Measurements from ENCODE around the gene GPC2. TPM values are rescaled to one million over a fixed set of nuclear protein-coding genes. Genes with fewer than 3 reads are reported as not detected.
"Not testable (repeated sequence)": the region's sequence is repeated elsewhere in the genome, so short reads cannot be mapped to it uniquely, and the experiment has no call there.

GPC2 gene
- total RNA-seq, 1 experiment from 2014 or later, result 23.3 TPM

DNA sequence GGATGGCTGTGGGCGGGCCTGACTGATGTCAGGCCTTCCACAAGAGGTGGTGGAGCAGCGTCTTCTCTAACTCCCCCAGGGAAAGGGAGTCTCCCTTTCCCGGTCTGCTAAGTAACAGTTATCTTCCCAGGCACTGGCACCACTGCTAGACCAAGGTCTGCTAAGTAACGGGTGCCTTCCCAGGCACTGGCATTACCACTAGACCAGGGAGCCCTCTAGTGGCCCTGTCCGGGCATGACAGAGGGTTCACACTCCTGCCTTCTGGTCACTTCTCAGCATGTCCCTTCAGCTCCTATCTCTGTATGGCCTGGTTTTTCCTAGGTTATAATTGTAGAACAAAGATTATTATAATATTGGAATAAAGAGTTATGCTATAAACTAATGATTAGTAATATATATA, 40.8 kb upstream of the GPC2 start:
- H3K36me3 ChIP-seq (ENCODE audit: insufficient read depth, low read length, poor library complexity, severe bottlenecking); BruUV-seq (replicated peaks); H3K27me3 ChIP-seq (replicated peaks; ENCODE audit: insufficient read depth, low read depth, low read length, poor library complexity); H3K4me3 ChIP-seq (ENCODE audit: low read depth, low read length, poor library complexity, severe bottlenecking); H3K27ac ChIP-seq (ENCODE audit: low read depth, low read length, poor library complexity, severe bottlenecking); DNase-seq (ENCODE audit: low spot score); POLR2A ChIA-PET (ENCODE audit: low non-redundant PET); H3K4me1 ChIP-seq (ENCODE audit: insufficient read depth, low read length, poor library complexity, severe bottlenecking); H3K9me3 ChIP-seq (ENCODE audit: low read depth, low read length, poor library complexity, severe bottlenecking): not testable (repeated sequence)
- TF ChIP-seq, protein P1, sequence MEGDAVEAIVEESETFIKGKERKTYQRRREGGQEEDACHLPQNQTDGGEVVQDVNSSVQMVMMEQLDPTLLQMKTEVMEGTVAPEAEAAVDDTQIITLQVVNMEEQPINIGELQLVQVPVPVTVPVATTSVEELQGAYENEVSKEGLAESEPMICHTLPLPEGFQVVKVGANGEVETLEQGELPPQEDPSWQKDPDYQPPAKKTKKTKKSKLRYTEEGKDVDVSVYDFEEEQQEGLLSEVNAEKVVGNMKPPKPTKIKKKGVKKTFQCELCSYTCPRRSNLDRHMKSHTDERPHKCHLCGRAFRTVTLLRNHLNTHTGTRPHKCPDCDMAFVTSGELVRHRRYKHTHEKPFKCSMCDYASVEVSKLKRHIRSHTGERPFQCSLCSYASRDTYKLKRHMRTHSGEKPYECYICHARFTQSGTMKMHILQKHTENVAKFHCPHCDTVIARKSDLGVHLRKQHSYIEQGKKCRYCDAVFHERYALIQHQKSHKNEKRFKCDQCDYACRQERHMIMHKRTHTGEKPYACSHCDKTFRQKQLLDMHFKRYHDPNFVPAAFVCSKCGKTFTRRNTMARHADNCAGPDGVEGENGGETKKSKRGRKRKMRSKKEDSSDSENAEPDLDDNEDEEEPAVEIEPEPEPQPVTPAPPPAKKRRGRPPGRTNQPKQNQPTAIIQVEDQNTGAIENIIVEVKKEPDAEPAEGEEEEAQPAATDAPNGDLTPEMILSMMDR (conservative IDR thresholded peaks at IDR 0.05; ENCODE audit: low read depth, low read length), result peak; percentile 33; the same call in 1 of the 2 replicates
- intact Hi-C loops (cut with micrococcal nuclease; ENCODE audit: unreplicated experiment), result loop anchor here (2.0 to 5.0 kb wide), 2 partner anchors 85 to 226 kb away; no protein-coding TSS in a partner anchor
- CTCF ChIA-PET, result interaction anchor here (0.6 to 1.1 kb wide), 2 partner anchors 96 to 128 kb away, joined by 3 to 5 read pairs; no protein-coding TSS in a partner anchor

DNA sequence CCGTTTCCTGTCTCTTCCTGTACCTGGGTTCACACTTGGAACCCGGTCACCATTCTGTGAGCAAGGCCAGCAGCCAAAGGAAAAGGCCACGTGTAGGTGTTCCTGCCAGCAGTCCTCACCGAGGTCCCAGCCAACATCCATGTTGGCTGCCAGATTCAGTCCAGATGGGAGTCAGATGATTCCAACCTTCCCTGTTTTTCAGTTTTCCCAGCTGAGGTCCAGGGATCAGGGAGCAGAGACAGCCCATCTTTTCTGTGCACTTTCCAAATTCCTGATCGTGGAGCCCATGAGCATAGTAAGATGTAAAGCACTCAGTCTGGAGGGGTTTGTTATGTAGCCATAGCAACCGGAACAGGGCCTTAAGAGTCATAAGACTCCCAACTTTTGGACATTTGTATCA, 38.7 kb upstream of the GPC2 start:
- no peaks in the 10 kb centered on the region for H3K36me3 ChIP-seq (ENCODE audit: insufficient read depth, low read length, poor library complexity, severe bottlenecking)
- no peak overlapping the region for H3K27ac ChIP-seq (ENCODE audit: low read depth, low read length, poor library complexity, severe bottlenecking)
- intact Hi-C loops (cut with micrococcal nuclease; ENCODE audit: unreplicated experiment), result loop anchor here (2.0 to 5.0 kb wide), 2 partner anchors 83 to 224 kb away; no protein-coding TSS in a partner anchor
- DNase-seq (ENCODE audit: low spot score), result no peak
- BruUV-seq (replicated peaks), result no TSS peak
- no peak for TF ChIP-seq EZH2 (IDR thresholded peaks at IDR 0.05; ENCODE audit: borderline replicate concordance, low read depth, low read length, poor library complexity, severe bottlenecking)
- TF ChIP-seq, protein P1 (conservative IDR thresholded peaks at IDR 0.05; ENCODE audit: low read depth, low read length), result no peak
- POLR2A ChIA-PET (ENCODE audit: low non-redundant PET), result no interaction called here
- CTCF ChIA-PET, result no interaction called here
- no peaks in the 10 kb centered on the region for H3K27me3 ChIP-seq (replicated peaks; ENCODE audit: insufficient read depth, low read depth, low read length, poor library complexity)
- H3K9me3 ChIP-seq (ENCODE audit: low read depth, low read length, poor library complexity, severe bottlenecking), result no peaks in the 10 kb centered on the region
- H3K4me1 ChIP-seq (ENCODE audit: insufficient read depth, low read length, poor library complexity, severe bottlenecking), result no peaks in the 10 kb centered on the region
- H3K4me3 ChIP-seq (ENCODE audit: low read depth, low read length, poor library complexity, severe bottlenecking), result no peak overlapping the region

DNA sequence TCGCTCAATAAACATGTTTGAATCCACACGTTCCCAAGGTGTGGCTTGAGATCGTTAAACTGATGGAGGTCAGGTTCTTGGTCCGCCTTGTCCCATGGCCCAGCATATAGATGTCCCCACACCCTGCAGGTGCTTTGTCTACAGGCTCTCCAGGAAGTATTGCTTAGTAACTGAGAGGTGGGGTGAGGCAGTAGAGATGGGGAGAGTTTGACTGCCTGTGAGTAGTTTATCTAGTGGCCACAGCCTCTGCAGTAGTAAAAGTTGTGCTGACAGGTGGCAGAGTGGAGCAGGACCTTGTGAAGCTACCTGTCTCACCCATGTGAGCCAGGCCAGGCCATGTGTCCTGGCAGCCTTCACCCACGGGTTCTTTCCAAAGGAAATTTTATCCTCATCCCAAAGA, 37.2 kb upstream of the GPC2 start:
- BruUV-seq (replicated peaks); intact Hi-C loops (cut with micrococcal nuclease; ENCODE audit: unreplicated experiment); CTCF ChIA-PET: not testable (repeated sequence)

DNA sequence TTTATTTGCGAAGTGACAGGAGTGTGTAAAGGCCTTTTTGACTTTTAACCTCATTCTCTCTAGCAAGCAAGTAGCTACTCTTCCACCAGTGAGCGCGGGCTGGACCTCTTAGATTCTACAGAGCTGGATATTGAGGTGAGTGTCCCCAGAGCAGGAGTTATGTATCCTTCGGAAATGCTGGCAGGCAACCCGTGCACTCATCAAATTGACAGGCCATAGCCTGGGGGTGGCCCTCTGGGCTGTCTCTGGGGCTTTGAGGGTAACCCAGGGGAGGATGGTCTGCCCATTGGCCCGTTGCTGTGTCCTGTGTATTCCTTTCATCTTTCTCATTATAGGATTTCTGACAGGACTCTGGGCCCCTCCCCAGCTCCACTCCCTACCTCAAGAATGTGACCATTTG, 36.5 kb upstream of the GPC2 start:
- TF ChIP-seq, protein P1 (conservative IDR thresholded peaks at IDR 0.05; ENCODE audit: low read depth, low read length), result no peak
- no peak for TF ChIP-seq EZH2 (IDR thresholded peaks at IDR 0.05; ENCODE audit: borderline replicate concordance, low read depth, low read length, poor library complexity, severe bottlenecking)
- Histone ChIP-seq H3K4me1 (ENCODE audit: insufficient read depth, low read length, poor library complexity, severe bottlenecking) (no peaks in the 10 kb centered on the region), H3K9me3 (ENCODE audit: low read depth, low read length, poor library complexity, severe bottlenecking) (no peaks in the 10 kb centered on the region), H3K27ac (ENCODE audit: low read depth, low read length, poor library complexity, severe bottlenecking) (no peak overlapping the region), H3K4me3 (ENCODE audit: low read depth, low read length, poor library complexity, severe bottlenecking) (no peak overlapping the region), H3K27me3 (replicated peaks; ENCODE audit: insufficient read depth, low read depth, low read length, poor library complexity) (no peaks in the 10 kb centered on the region), H3K36me3 (ENCODE audit: insufficient read depth, low read length, poor library complexity, severe bottlenecking) (no peaks in the 10 kb centered on the region)
- POLR2A ChIA-PET (ENCODE audit: low non-redundant PET), result no interaction called here
- intact Hi-C loops (cut with micrococcal nuclease; ENCODE audit: unreplicated experiment), result no loop called here
- CTCF ChIA-PET, result no interaction called here
- BruUV-seq (replicated peaks), result no TSS peak
- DNase-seq (ENCODE audit: low spot score), result no peak

More for the DNA sequence above, 37.2 kb upstream of the GPC2 start:
- H3K4me1 ChIP-seq (ENCODE audit: insufficient read depth, low read length, poor library complexity, severe bottlenecking); H3K27ac ChIP-seq (ENCODE audit: low read depth, low read length, poor library complexity, severe bottlenecking); H3K27me3 ChIP-seq (replicated peaks; ENCODE audit: insufficient read depth, low read depth, low read length, poor library complexity); H3K4me3 ChIP-seq (ENCODE audit: low read depth, low read length, poor library complexity, severe bottlenecking); DNase-seq (ENCODE audit: low spot score); POLR2A ChIA-PET (ENCODE audit: low non-redundant PET); H3K36me3 ChIP-seq (ENCODE audit: insufficient read depth, low read length, poor library complexity, severe bottlenecking); H3K9me3 ChIP-seq (ENCODE audit: low read depth, low read length, poor library complexity, severe bottlenecking): not testable (repeated sequence)

All from A673 (cell line).